Hematopoietic multipotent progenitor cell (in vitro differentiated cells): ENCODE data around the gene SHC2. TPM values are rescaled to one million over a fixed set of nuclear protein-coding genes. Genes with fewer than 3 reads are reported as not detected.
A peak's percentile ranks its signal among the peaks of the same experiment; 100 is the strongest.

Experiments used
- DNase-seq, 3 donors: peaks; one replicate each; pipeline ENCODE4 v3.0.0-alpha.2; 2011 to 2015; ENCODE audit warnings: low read depth in 2 of 3, low spot score in 2 of 3
- total RNA-seq: library from RNA; depleted of rRNA; stranded (reverse); fragments of >200 nt; gene quantifications from one replicate; pipeline ENCODE4 v1.2.3, GENCODE V29; 2012

Gene SHC2
- under 0.01 TPM for total RNA-seq

GRCh38 chr19:460877-461720 lies at the start of gene SHC2:
Gene SHC2, minus strand, starts transcription at chr19:461033. Its CDS starts 37 bp downstream, at chr19:460996.
- DNase-seq, result peak in 1 of 3 donors; percentile 33

GRCh38 chr19:508204-509150 lies 47.6 kb upstream of the SHC2 start:
- DNase-seq, result no peak

- peak; percentile 70 to 99 (median 73) for DNase-seq
These were observed 46.7 kb upstream of the SHC2 start, which contains the start of gene TPGS1 for GRCh38 chr19:507286-508203. Gene TPGS1, plus strand, starts transcription at chr19:507497. Its CDS starts 10 bp downstream, at chr19:507507.

GRCh38 chr19:506404-507285 lies 45.8 kb upstream of the SHC2 start:
- peak; percentile 93 to 100 (median 96) for DNase-seq

DNA sequence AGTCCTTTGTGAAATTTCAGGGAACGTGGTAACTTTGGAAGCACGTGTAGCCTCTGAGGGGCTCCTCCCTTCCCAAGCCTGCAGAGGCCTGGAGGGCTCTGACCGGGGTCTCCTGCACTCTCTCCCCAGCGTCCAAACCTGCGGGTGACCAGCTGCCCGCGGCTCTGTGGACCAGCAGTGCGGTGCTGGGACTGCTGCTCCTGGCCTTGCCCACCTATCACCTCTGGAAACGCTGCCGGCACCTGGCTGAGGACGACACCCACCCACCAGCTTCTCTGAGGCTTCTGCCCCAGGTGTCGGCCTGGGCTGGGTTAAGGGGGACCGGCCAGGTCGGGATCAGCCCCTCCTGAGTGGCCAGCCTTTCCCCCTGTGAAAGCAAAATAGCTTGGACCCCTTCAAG lies 43.8 kb upstream of the SHC2 start:
- DNase-seq, result no peak

DNA sequence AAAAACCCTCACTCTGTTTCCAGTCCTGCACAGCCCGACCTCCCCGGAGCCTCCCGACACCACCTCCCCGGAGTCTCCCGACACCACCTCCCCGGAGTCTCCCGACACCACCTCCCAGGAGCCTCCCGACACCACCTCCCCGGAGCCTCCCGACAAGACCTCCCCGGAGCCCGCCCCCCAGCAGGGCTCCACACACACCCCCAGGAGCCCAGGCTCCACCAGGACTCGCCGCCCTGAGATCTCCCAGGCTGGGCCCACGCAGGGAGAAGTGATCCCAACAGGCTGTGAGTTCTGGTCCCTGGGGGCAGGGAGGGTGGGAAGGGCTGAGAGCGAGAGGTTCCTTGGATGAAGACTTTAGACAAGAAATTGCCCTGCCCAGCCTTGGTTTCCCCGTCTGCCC lies 40.8 kb upstream of the SHC2 start:
- no peak for DNase-seq

DNA sequence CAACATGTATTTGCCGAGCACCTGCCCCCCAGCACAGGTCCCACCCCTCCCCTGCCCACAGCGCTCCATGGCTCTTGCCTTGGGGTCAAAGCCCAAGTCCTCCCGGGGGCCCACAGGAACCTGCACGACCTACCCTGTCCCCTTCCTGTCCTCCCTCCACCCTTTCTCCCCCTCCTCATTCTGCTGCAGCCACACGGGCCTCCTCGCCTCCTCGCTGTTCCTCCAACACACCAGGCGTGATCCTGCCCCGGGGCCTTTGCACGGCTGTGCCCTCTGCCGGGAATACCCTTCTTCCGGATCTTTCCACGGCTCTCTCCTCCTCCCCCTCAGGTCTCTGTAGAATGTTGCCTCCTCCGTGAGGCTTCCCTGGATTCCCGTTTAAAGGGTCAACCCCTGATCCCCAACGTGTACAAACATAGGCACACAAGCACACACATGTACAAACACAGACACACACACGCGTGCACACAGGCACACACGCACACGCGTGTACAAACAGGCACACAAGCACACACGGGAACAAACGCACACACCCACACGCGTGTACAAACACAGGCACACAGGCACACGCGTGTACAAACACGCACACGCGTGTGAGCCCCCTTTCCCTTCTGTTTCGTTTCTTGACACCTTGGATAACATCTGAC lies 38.3 kb upstream of the SHC2 start:
- no peak for DNase-seq

DNA sequence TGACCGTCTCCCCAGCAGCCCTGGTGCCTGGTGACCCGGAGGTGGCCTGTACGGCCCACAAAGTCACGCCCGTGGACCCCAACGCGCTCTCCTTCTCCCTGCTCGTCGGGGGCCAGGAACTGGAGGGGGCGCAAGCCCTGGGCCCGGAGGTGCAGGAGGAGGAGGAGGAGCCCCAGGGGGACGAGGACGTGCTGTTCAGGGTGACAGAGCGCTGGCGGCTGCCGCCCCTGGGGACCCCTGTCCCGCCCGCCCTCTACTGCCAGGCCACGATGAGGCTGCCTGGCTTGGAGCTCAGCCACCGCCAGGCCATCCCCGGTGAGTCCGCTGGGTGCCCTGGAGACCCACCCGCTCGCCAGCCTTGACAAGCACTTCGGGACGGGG lies 37.7 kb upstream of the SHC2 start:
- no peak for DNase-seq

GRCh38 chr19:497869-498510 lies 37.2 kb upstream of the SHC2 start:
- DNase-seq, result no peak

- no peak for DNase-seq
These were observed 36.6 kb upstream of the SHC2 start for GRCh38 chr19:497491-497868.

DNA sequence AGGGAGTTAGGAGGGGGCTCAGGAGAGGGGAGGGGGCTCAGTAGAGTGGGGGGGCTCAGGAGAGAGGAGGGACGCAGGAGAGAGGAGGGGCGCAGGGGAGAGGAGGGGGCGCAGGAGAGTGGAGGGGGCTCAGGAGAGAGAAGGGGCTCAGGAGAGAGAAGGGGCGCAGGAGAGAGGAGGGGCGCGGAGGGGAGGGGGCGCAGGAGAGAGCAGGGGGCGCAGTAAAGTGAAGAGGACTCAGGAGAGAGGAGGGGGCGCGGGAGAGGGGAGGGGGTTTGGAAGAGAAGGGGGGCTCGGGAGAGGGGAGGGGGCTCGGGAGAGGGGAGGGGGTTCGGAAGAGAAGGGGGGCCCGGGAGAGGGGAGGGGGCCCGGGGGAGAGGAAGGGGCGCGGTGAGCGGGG lies 36.2 kb upstream of the SHC2 start:
- no peak for DNase-seq

- DNase-seq, result no peak
These were observed 35.4 kb upstream of the SHC2 start, which contains the start of gene MADCAM1 for GRCh38 chr19:496112-496665. Gene MADCAM1, plus strand, starts transcription at chr19:496486. Its CDS starts 14 bp downstream, at chr19:496500.

GRCh38 chr19:495402-496111 lies 34.7 kb upstream of the SHC2 start:
- DNase-seq, result peak in 1 of 3 donors; percentile 50

- DNase-seq, result no peak
These were observed 34.2 kb upstream of the SHC2 start for GRCh38 chr19:495081-495401.

DNA sequence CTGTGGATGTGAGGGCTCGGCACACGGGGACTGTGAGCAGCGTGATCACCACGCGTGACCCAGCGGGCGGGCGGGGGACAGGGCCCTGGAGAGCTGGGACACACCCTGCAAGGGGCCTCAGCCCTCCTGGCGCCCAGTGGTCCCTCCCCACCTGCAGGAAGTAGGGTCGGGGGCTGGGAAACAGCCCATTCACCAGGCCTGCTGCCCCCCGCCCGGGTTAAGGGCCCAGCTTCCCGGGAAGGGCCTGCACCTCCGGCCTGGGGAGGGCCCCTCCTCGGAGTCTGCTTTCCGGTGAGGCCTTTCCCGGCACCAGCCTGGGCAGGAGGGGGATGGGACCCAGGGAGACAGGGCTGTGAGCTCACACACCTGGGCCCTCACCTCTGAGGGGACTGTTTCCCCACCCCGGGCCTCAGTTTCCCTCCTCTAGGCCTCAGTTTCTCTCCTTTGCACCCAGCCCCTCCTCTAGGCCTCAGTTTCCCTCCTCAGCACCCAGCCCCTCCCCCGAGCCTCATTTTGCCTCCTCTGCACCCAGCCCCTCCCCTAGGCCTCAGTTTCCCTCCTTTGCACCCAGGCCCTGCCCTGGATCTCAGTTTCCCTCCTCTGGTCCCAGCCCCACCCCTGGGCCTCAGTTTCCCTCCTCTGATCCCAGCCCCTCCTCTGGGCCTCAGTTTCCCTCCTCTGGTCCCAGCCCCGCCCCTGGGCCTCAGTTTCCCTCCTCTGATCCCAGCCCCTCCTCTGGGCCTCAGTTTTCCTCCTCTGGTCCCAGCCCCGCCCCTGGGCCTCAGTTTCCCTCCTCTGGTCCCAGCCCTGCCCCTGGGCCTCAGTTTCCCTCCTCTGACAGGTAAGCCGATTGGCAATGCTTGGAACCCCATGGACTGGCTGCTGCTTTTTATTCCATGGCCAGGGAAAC lies 33.6 kb upstream of the SHC2 start:
- DNase-seq, result no peak

- DNase-seq, result no peak
These were observed 32.7 kb upstream of the SHC2 start for GRCh38 chr19:493391-494170.
